Activated CD8-positive, alpha-beta T cell treated with anti-CD3 and anti-CD28 coated beads, Interleukin-2, amount 10 ng/mL, durations not matched to agents 7 days and 5 days (primary cell): ENCODE results near the gene CAMK2B. TPM values are rescaled to one million over a fixed set of nuclear protein-coding genes. Genes with fewer than 3 reads are reported as not detected.

Source experiments
- ATAC-seq: fragments of 150-1000 bp; cut with Tn5 transposase; one replicate; pipeline ENCODE4 v1.10.0; 2021; ENCODE audit warnings: moderate library complexity
- CTCF ChIA-PET: fragments of 350-600 bp; sonication (Branson Sonifier 250); formaldehyde crosslinking; loops from one replicate; lab custom pipeline; 2021; ENCODE audit warnings: antibody characterized with exemption; lab: Charles Lee
- POLR2A ChIA-PET: fragments of 350-600 bp; sonication (Branson Sonifier 250); formaldehyde crosslinking; loops from one replicate; lab custom pipeline; 2021; ENCODE audit warnings: antibody characterized with exemption; lab: Charles Lee
- DNase-seq: peaks from one replicate; pipeline ENCODE4 v3.0.0-alpha.2; 2020
- H3K27ac Mint-ChIP-seq: one replicate; pipeline ENCODE4 v1.8.0; 2021; ENCODE audit warnings: mild to moderate bottlenecking, mixed read lengths
- H3K27me3 Mint-ChIP-seq: one replicate; pipeline ENCODE4 v1.8.0; 2021; ENCODE audit warnings: low read depth, mixed read lengths
- H3K36me3 Mint-ChIP-seq: one replicate; pipeline ENCODE4 v1.8.0; 2021; ENCODE audit warnings: low read depth, mixed read lengths
- H3K4me1 Mint-ChIP-seq: one replicate; pipeline ENCODE4 v1.8.0; 2021; ENCODE audit warnings: low read depth, mixed read lengths
- H3K4me3 Mint-ChIP-seq: one replicate; pipeline ENCODE4 v1.8.0; 2021; ENCODE audit warnings: mild to moderate bottlenecking, mixed read lengths
- H3K9me3 Mint-ChIP-seq: one replicate; pipeline ENCODE4 v1.8.0; 2022; ENCODE audit warnings: mixed read lengths; ENCODE audit not compliant: insufficient read depth
- total RNA-seq, 2 experiments: library from RNA; stranded (reverse); gene quantifications; one replicate each; pipeline ENCODE4 v1.2.3, GENCODE V29; 2021

The CAMK2B gene
- total RNA-seq, 2 experiments from 2014 or later, result not detected

- DNase-seq, result no peak
- no peak overlapping the region for H3K27ac Mint-ChIP-seq
- CTCF ChIA-PET, result interaction anchor here (1.7 kb wide), 1 partner anchor 206 kb away, joined by 4 read pairs; no protein-coding TSS in a partner anchor
Measured at GRCh38 chr7:44329081-44329480, 3.7 kb upstream of the CAMK2B start.

GRCh38 chr7:44327981-44328380 lies 2.6 kb upstream of the CAMK2B start:
- peaks cover 36% of the 10 kb centered on the region for H3K27me3 Mint-ChIP-seq
- DNase-seq (no peak), ATAC-seq (no peak)
- H3K4me3 Mint-ChIP-seq, result no peak overlapping the region
- ChIA-PET CTCF (interaction anchor here (1.7 kb wide), 1 partner anchor 207 kb away, joined by 4 read pairs; no protein-coding TSS in a partner anchor), POLR2A (no interaction called here)
- H3K27ac Mint-ChIP-seq, result no peak overlapping the region
- H3K9me3 Mint-ChIP-seq, result no peaks in the 10 kb centered on the region
- peaks cover 6% of the 10 kb centered on the region for H3K4me1 Mint-ChIP-seq
- H3K36me3 Mint-ChIP-seq, result no peaks in the 10 kb centered on the region

More at GRCh38 chr7:44329081-44329480, 3.7 kb upstream of the CAMK2B start:
- H3K4me1 Mint-ChIP-seq, result peaks cover 6% of the 10 kb centered on the region
- ATAC-seq, result no peak
- H3K36me3 Mint-ChIP-seq, result no peaks in the 10 kb centered on the region
- peaks cover 25% of the 10 kb centered on the region for H3K27me3 Mint-ChIP-seq
- H3K9me3 Mint-ChIP-seq, result no peaks in the 10 kb centered on the region
- H3K4me3 Mint-ChIP-seq, result no peak overlapping the region
- POLR2A ChIA-PET, result no interaction called here

- ChIA-PET CTCF (no interaction called here), POLR2A (no interaction called here)
- H3K27me3 Mint-ChIP-seq, result peaks cover 39% of the 10 kb centered on the region
- DNase-seq, result no peak
- H3K36me3 Mint-ChIP-seq, result no peaks in the 10 kb centered on the region
- no peak for ATAC-seq
- no peak overlapping the region for H3K4me3 Mint-ChIP-seq
- H3K9me3 Mint-ChIP-seq, result no peaks in the 10 kb centered on the region
- H3K4me1 Mint-ChIP-seq, result peaks cover 6% of the 10 kb centered on the region
- no peak overlapping the region for H3K27ac Mint-ChIP-seq
Measured at GRCh38 chr7:44326261-44327125, 1.1 kb upstream of the CAMK2B start.

GRCh38 chr7:44325811-44326241 lies 432 bp upstream of the CAMK2B start:
- no peaks in the 10 kb centered on the region for H3K9me3 Mint-ChIP-seq
- peak overlapping the region; percentile 61 for H3K4me3 Mint-ChIP-seq
- H3K4me1 Mint-ChIP-seq, result peaks cover 6% of the 10 kb centered on the region
- POLR2A ChIA-PET, result no interaction called here
- peaks cover 39% of the 10 kb centered on the region for H3K27me3 Mint-ChIP-seq
- DNase-seq, result no peak
- CTCF ChIA-PET, result no interaction called here
- H3K36me3 Mint-ChIP-seq, result no peaks in the 10 kb centered on the region
- peak; percentile 6 for ATAC-seq
- H3K27ac Mint-ChIP-seq, result no peak overlapping the region

- Mint-ChIP-seq H3K4me1 (peaks cover 6% of the 10 kb centered on the region), H3K27me3 (peaks cover 39% of the 10 kb centered on the region), H3K4me3 (peak overlapping the region; percentile 10), H3K27ac (no peak overlapping the region), H3K36me3 (no peaks in the 10 kb centered on the region), H3K9me3 (no peaks in the 10 kb centered on the region)
- CTCF ChIA-PET, result no interaction called here
- DNase-seq, result no peak
- POLR2A ChIA-PET, result no interaction called here
- ATAC-seq, result no peak
Measured at GRCh38 chr7:44324481-44325200, 753 bp downstream of the CAMK2B start.

- Mint-ChIP-seq H3K36me3 (no peaks in the 10 kb centered on the region), H3K9me3 (no peaks in the 10 kb centered on the region), H3K27ac (no peak overlapping the region), H3K4me3 (peak overlapping the region; percentile 10), H3K27me3 (peaks cover 39% of the 10 kb centered on the region), H3K4me1 (peaks cover 6% of the 10 kb centered on the region)
- POLR2A ChIA-PET, result no interaction called here
- CTCF ChIA-PET, result no interaction called here
- ATAC-seq (no peak), DNase-seq (no peak)
Measured at GRCh38 chr7:44324204-44324480, 1.3 kb downstream of the CAMK2B start.

GRCh38 chr7:44323381-44324203 lies 1.8 kb downstream of the CAMK2B start:
- no peak for DNase-seq
- H3K9me3 Mint-ChIP-seq, result no peaks in the 10 kb centered on the region
- no peak overlapping the region for H3K4me3 Mint-ChIP-seq
- ChIA-PET POLR2A (interaction anchor here (0.8 kb wide), 1 partner anchor 384 kb away, joined by 5 read pairs; no protein-coding TSS in a partner anchor), CTCF (no interaction called here)
- no peak for ATAC-seq
- peaks cover 6% of the 10 kb centered on the region for H3K4me1 Mint-ChIP-seq
- peaks cover 39% of the 10 kb centered on the region for H3K27me3 Mint-ChIP-seq
- no peak overlapping the region for H3K27ac Mint-ChIP-seq
- no peaks in the 10 kb centered on the region for H3K36me3 Mint-ChIP-seq

- ATAC-seq (no peak), DNase-seq (no peak)
- Mint-ChIP-seq H3K27me3 (peaks cover 39% of the 10 kb centered on the region), H3K4me1 (peaks cover 6% of the 10 kb centered on the region), H3K27ac (no peak overlapping the region), H3K9me3 (no peaks in the 10 kb centered on the region), H3K36me3 (no peaks in the 10 kb centered on the region), H3K4me3 (no peak overlapping the region)
- CTCF ChIA-PET, result no interaction called here
- POLR2A ChIA-PET, result interaction anchor here (0.8 kb wide), 1 partner anchor 383 kb away, joined by 5 read pairs; no protein-coding TSS in a partner anchor
Measured at GRCh38 chr7:44322631-44323363, 2.6 kb downstream of the CAMK2B start.

- Mint-ChIP-seq H3K4me3 (no peak overlapping the region), H3K27ac (no peak overlapping the region), H3K36me3 (no peaks in the 10 kb centered on the region), H3K4me1 (peaks cover 6% of the 10 kb centered on the region), H3K9me3 (no peaks in the 10 kb centered on the region), H3K27me3 (peaks cover 35% of the 10 kb centered on the region)
- no peak for DNase-seq
- ChIA-PET CTCF (no interaction called here), POLR2A (no interaction called here)
- no peak for ATAC-seq
Measured at GRCh38 chr7:44321796-44322195, 3.6 kb downstream of the CAMK2B start.

- peaks cover 31% of the 10 kb centered on the region for H3K27me3 Mint-ChIP-seq
- no peaks in the 10 kb centered on the region for H3K9me3 Mint-ChIP-seq
- no peak overlapping the region for H3K4me3 Mint-ChIP-seq
Measured at GRCh38 chr7:44320794-44321371, 4.5 kb downstream of the CAMK2B start.

GRCh38 chr7:44320141-44320540 lies 5.3 kb downstream of the CAMK2B start:
- H3K4me3 Mint-ChIP-seq, result no peak overlapping the region
- H3K27ac Mint-ChIP-seq, result no peak overlapping the region
- ATAC-seq (no peak), DNase-seq (no peak)
- H3K4me1 Mint-ChIP-seq, result peaks cover 3% of the 10 kb centered on the region
- H3K27me3 Mint-ChIP-seq, result peaks cover 32% of the 10 kb centered on the region
- ChIA-PET CTCF (interaction anchor here (1.5 kb wide), 1 partner anchor 79 kb away, joined by 3 read pairs; no protein-coding TSS in a partner anchor), POLR2A (no interaction called here)
- H3K9me3 Mint-ChIP-seq, result no peaks in the 10 kb centered on the region
- no peaks in the 10 kb centered on the region for H3K36me3 Mint-ChIP-seq

More at GRCh38 chr7:44320794-44321371, 4.5 kb downstream of the CAMK2B start:
- H3K27ac Mint-ChIP-seq, result no peak overlapping the region
- CTCF ChIA-PET, result interaction anchor here (1.5 kb wide), 1 partner anchor 80 kb away, joined by 3 read pairs; no protein-coding TSS in a partner anchor
- no peak for DNase-seq
- H3K4me1 Mint-ChIP-seq, result peaks cover 5% of the 10 kb centered on the region
- POLR2A ChIA-PET, result no interaction called here
- ATAC-seq, result no peak
- no peaks in the 10 kb centered on the region for H3K36me3 Mint-ChIP-seq
